Activated T-cell treated with anti-CD3 and anti-CD28 coated beads for 1 hour (primary cell): ENCODE measurements around the gene AP3M1.
"Not testable (repeated sequence)": the region's sequence is repeated elsewhere in the genome, so short reads cannot be mapped to it uniquely, and the experiment has no call there.

ENCODE experiments used
- DNase-seq: peaks from one replicate; pipeline ENCODE4 v3.0.0-alpha.2; 2020; ENCODE audit warnings: low read depth

Gene AP3M1, protein sequence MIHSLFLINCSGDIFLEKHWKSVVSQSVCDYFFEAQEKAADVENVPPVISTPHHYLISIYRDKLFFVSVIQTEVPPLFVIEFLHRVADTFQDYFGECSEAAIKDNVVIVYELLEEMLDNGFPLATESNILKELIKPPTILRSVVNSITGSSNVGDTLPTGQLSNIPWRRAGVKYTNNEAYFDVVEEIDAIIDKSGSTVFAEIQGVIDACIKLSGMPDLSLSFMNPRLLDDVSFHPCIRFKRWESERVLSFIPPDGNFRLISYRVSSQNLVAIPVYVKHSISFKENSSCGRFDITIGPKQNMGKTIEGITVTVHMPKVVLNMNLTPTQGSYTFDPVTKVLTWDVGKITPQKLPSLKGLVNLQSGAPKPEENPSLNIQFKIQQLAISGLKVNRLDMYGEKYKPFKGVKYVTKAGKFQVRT

DNA sequence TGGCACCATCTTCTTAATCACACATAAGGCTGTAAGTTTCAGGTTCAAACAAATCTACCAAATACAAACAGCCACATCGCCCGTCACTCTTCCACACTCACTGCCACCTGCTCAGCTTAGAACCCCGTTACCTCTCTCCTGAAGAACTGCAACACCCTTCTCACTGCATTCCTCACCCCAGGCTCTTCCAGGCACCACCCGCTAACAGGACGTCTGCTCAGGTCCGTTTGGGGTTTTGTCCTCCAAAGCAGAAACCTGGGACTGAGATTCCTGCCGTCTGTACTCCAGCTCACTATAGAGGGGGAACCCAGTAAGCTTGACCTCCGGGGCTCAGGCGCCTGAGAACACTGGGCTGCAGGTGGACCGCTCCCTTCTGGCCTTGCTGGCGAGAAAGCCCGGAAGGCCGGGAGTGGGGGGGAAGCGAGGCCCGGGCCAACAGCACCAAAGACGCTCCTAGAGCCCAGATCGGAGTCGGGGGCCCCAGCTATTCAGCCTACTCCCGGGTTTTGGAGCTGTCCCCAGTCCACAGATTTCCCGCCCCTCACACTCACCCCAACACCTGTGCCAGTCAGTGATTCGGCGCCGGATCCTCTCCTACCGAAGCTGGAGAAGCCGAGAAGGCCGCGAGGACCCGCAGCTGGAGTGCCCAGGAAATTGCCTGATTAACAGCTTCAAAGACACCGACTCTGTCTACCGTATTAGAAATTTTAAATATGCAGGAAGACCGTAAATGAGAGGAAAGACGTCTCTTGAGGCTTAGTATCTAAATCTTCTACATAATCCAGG is at the start of gene AP3M1:
TSS of gene AP3M1 (minus strand) at position 625 of the 786 bp plus-strand sequence. CDS start 12,449 bp downstream, outside the sequence.
- peak; percentile 75 for DNase-seq

DNA sequence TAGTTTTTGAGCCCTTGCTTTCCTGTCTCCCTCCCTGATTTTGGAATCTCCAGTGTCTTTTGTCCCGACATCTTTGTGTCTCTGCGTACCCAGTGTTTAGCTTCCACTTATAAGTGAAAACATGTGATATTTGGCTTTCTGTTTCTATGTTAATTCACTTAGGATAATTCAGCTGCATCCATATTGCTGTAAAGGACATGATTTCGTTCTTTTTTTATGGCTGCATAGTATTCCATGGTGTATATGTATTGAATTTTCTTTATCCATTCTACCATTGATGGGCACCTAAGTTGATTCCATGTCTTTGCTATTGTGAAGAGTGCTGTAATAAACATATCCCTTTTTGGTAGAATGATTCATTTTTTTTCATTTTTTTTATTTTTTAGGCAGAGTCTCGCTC is 48.7 kb upstream of the AP3M1 start:
- no peak for DNase-seq

DNA sequence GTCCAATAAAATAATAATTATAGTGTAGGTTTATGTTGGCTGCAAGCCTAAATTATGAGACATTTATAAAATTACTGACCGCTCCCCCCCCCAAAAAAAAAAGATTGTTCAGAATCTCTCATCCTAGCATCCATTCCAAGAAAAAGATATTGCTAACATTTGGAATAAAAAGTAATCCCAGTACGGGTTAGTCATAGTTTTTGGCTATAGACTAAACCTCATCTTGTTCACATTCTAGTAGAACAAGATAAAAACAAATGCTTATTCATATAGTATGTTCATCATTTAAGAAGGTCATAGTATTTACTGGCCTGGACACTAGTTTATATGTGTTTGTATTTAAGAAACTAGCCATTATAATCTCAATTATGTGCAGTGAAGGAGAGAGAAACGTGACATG is 44.4 kb upstream of the AP3M1 start:
- DNase-seq = no peak

DNA sequence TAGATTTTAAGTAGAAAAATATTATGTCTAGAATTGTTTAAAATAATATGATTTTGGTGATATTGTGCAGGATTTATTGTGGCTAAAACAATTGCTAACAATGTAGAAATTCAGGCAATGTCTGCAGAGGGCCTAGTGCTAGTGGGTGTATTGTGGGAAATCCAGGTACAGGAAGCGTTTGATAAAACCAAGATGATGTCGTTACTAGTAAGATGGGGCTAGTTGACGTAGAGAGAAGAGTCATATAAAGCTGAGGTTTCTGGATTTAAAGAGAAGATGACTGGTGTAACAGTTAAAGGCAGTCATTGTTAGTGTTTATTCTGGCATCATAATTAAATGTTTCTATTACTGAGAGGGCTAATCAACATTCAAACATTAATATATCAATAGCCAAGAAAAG is 43.9 kb upstream of the AP3M1 start:
- DNase-seq = no peak

DNA sequence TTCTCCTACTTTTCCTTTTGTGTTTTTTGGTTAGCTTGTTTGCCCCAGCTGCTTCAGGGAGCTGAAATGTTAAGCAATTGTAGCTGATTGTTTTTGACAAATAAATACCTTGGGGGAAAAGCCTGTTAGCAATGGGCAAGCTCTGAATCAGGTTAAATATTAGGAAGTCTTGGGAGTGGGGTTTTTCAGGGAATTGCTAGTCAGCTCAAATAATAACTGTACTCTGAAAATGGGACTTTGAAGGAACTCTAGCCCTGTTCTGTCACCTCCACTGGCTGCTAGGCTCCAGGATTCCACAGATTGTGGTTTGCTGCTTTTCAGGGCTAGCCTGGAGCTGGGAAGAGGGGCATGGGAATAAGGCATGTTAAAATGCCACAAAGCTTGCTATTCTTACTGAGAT is 39.9 kb upstream of the AP3M1 start:
- no peak for DNase-seq

DNA sequence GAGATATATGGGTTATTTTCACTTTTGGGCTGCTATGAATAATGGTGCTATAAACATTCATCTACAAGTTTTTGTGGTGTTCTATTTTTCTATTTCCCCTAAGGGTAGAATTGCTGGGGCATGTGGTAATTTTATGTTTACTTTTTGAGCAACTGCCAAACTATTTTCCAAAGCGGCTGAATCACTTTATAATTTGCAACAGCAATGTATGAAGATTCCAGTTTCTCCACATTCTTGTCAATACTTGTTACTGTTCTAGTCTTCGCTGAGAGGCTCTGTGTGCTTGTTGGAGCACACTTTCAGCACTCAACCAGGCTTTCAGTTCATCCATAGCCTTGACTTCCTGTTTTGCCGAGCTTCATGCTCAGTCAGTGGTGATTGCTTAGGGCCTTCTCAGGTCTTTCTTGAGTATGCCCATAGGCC is 39.4 kb upstream of the AP3M1 start:
- no peak for DNase-seq

DNA sequence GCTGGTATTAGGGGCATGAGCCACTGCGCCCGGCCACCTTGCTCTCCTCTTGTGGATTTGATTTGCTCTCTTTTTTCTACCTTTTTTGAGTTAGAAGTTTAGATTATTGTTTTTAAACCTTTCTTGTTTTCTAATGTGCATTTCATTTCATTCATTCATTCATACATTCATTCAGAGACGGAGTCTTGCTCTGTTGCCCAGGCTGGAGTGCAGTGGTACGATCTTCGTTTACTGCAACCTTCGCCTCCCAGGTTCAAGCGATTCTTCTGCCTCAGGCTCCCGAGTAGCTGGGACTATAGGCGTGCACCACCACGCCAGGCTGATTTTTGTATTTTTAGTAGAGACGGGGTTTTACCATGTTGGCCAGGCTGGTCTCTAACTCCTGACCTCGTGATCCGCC is 38.0 kb upstream of the AP3M1 start:
- DNase-seq = not testable (repeated sequence)

DNA sequence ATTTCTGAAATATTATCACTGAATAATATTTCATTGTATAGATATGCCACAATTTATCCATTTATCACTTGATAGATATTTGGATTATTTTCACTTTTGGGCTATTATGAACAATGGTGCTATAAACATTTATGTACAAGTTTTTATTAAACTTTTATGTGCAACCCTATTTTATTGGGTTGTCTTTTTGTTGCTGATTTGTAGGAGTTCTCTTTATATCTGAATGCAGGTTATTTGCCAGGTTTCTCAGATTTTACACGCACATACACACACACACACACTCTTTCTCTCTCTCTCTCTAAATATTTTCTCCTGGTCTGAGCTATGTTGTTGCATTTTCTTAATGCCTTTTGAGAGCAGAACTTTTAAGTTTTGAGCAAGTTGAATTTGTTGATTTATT is 36.6 kb upstream of the AP3M1 start:
- no peak for DNase-seq

DNA sequence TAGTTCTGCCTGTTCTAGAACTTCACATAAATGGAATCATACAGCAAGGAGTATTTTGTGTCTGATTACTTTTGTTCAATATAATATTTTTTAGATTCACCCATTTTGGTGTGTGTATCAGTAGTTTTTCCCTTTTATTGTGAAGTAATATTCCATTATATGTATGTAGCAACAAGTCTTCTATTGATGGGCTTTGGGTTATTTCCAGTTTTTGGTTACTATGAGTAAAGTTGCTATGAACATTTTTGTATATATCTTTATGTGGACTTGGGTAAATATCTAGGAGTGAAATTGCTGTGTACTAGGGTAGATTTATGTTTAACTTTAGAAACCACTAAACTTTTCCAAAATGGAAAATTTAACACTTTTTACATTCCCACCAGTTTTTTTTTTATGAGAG is 36.0 kb upstream of the AP3M1 start:
- no peak for DNase-seq

DNA sequence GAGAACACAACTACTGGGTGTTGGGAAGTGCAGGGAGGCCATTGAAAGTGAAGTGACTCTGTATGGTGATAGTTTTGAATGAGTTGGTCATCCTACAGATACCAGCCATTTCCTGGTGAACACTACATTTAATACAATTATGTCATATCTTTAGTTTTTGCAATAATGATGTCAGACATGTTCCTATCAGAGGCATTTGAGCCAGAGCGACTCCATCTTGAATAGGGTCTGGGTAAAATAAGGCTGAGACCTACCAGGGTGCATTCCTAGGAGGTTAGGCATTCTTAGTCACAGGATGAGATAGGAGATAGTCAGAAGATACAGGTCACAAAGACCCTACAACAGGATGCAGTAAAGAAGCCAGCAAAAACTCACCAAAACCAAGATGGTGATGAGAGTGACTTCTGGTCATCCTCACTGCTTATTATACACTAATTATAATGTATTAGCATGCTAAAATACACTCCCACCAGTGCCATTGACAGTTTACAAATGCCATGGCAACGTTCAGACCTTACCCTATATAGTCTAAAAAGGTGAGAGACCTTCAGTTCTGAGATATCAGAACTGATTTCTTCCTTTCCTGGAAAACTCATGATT is 28.6 kb upstream of the AP3M1 start:
- DNase-seq = no peak

DNA sequence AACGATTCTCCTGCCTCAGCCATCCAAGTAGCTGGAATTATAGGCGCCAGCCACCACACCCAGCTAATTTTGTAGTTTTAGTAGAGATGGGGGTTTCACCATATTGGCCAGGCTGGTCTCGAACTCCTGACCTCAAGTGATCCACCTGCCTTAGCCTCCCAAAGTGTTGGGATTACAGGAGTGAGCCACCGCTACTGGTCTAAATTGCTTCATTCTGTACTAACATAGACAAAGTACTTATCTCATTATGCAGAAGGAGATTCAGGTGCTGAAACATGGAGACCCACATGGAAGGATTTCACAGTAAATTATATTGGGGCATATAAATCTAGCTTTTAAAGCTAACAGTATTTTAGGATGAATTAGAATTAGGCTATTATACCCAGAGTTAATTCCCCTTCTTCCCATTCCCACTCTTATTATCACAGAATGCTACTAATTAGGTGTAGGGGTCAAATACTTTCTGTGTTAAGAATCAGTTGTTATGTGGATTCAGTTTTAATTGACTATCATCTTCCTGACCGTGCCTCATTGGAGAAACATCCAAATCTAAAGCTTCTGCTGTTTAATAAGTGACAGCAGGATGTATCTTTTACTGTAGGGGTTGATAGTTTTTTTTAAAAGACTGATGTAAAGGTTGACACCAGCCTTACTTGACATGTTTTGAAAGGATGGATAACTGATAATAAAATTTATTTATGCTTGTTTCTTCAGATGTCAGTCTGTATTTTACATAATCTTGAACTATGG is 27.6 kb upstream of the AP3M1 start:
- no peak for DNase-seq

DNA sequence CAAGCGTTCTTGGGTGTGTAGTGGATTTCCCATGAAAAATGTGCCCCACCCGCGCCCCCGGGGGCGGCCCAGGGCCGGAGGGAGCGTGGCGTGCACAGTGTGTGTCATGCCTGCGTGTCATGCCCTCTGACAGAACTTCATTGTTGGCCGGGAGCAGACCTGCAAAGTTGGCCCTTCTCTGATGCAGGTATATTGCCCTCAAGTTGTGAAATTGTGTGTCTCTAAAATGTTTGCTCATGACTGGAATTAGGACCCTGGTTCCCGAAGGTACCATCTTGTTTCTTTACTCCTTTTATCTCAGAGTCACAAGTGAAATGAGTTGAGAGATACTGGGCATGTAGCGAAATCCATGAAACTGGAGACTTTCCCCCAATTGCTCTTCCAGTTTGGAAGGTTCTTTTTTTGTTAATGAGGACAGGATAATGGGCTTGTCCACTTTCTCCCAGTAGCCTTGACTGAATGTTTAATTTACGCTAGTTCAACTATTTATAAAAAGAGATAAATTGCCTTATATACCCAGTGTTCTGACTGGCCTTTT is 26.6 kb upstream of the AP3M1 start:
- peak; percentile 13 for DNase-seq

DNA sequence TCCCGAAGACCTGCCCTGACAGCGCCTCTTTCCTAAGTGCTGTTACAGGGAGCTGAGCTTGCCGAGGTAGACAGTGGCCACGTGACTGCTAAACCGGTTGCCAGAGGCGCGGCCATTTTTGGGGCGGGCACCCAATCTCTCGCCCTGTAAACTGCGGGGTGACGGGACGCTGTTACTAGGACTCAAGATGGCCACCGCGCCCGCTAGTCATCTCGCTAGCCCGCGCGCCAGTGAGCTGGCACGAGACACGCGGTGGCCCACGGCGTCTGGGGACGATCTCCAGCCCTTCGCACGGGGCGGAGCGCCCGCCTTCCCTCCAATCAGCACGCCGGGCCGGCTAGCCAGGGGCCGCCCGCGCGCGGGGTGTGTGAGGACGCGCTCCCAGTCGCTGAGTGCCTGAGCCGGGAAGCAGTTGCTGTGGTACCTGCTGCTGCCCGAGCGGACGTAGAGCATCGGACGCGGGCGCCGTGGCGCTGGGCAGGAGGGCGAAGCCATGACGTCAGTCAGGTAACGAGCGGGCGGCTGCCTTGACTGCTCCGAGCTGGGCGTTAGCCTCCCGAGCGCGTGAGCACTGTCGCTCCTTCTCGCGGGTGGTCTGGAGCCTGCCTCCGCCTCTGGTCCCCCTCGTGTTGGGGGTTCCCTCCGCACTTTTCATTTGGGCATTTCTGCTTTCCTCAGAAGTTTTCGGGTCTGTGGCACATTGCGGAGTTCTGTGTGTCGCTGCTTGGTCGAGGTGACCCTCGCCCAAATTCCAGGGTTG is 25.9 kb upstream of the AP3M1 start:
- DNase-seq = peak; percentile 91

DNA sequence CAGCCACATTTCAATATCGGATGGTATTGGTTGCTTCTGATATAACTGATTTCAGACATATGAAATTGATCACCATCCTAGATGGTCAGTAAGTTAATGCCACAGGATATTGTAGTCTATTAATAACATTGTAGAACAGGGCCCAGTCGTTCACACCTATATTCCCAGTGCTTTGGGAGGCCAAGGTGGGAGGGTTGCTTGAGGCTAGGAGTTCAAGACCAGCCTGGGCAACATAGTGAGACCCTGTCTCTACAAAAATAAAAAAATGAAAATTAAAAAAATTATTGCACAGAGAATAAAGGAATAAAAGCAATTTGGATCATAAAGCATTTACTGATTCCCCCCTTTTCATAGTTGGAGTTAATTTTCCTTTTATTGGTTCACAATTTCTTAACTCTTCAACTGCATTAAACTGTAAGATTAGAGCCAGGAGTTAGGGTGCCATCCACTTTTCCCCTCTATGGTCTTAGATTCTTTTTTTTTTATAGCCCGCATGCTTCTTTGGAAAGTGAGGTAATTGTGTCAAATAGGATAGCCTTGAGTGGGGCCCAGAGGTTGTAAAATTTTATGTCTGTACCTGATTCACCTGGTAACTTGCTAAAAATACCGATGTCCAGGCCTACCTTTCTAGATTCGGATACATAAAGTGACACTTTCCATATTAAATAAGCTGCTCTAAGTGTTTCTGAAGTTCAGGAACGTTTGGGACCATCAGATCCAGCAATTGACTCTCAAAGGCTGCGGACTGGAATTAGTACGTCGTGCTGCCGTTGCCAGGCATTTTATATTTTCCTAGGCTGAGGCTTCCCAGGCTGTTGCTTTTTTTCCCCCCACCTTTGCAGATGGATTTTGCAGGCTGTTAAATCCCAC is 25.1 kb upstream of the AP3M1 start:
- no peak for DNase-seq

DNA sequence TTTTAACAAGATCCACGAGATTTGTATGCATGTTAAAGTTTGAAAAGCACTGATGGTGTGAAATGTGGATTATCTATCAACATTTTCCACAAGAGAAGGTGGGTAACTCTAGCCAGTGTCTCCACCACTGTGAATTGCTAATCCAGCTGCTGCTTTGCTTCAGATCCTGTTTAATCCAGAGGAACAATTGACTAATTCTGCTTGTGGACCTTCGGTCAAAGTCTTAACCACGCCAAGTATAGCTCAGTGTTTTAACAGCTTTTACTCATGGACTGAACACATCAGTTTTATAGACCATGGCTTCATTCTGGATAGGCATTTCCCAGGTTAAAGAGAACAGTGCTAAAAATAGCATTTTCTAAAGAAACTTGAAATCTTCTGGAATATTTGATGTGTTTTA is 23.9 kb upstream of the AP3M1 start:
- DNase-seq = no peak

DNA sequence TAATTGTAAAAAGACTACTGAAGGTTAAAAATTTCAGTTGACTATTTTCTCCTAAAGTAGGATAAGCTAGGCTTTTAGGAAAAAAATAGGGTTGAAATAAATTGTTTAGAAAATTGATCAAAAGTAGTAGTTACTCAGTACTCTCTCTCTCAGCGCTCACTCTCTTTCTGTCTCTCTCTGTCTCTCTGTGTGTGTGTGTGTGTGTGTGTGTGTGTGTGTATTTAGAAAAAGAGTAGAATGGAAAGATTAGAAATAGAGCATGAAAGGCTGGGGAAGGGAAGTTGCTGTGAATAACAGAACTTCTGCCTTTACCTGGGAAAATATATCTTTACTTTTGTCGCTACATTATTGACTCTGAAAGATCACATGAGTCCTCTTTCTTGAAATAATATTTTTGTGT is 21.0 kb upstream of the AP3M1 start:
- no peak for DNase-seq

DNA sequence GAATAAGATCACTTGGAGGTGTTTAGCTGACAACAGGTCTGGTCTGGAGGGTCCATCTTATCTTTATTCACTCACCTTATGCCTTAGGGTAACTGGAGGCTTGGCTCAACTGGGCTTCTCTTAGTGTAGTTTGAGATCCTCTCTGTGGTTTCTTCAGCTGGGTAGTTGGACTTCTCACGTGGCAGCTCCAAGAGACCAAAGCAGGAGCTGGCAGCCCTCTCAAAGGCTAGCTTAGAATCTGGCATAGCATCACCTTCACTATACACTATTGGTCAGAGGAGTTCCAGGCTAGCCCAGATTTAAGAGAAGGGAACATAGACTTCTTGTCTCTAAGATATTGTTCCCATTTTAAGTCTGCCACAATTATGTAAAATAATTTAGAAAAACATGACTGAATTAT is 16.8 kb upstream of the AP3M1 start:
- DNase-seq = no peak

DNA sequence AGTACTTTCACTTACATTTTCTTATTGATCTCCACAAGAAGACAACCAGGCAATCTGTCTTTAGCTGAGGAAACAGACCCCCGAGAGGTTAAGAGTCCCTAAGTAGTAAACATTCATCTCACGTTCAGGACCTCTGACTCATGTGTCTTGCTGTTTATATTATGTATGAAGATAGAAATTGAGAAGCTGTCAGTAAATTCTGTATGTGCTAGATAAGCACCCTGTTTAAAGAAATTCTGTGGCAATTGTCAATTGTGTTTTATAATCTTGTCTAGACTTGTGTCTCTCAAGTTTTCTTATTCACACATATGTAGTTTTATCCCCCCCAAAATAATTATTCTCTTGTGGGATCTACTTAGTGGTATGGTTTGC is 14.9 kb upstream of the AP3M1 start:
- no peak for DNase-seq

DNA sequence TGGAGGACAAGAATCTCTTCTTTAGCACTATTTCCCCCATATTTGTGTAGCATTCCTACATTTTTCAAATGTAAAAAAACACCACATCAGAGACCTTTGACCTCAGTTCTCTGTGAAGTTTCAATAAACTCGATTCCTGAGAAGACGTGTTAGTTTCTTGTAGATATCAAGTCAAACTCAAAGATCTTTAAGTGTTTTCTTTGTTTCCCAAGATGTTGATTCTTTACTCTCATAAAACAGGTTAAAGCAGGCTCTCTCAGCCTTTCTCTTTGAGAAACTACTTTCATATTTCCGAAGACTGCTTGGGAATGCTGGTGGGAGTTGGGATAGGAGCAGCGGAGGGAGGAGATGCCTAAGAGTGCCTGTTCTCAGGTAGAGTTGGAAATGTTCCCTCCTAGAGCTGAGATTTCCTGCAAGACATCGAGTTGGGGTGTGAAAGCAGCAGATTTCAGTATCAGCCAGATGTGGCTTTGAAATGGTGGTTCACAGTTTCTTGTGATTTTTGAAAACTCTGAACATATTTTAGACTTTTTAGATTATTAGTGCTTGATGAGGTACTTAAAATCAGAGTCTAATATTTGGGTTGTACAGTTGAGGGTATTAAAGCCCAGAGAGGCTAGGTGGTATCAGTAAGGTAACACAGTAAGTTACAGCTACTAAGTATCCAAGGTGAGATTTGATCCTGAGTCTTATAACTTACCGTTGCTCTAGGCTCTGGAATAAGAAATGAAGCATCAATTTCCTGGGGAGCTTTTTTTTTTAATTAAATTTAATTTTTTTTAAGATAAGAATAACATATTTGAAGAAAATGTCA is 14.3 kb upstream of the AP3M1 start:
- DNase-seq = no peak
